NB4 (cell line): ENCODE data around the gene SCYGR1.

Experiments used
- POLR2A ChIP-seq: IDR thresholded peaks from 2 replicates; pipeline ENCODE4 v1.6.1; 2011; ENCODE audit warnings: mild to moderate bottlenecking; ENCODE audit not compliant: insufficient read length; ENCODE audit errors: extremely low read depth
- TF ChIP-seq, protein P1 (sequence below): IDR thresholded peaks from one replicate; pipeline ENCODE4 v1.5.1; 2012; ENCODE audit warnings: low read depth, low read length

DNA sequence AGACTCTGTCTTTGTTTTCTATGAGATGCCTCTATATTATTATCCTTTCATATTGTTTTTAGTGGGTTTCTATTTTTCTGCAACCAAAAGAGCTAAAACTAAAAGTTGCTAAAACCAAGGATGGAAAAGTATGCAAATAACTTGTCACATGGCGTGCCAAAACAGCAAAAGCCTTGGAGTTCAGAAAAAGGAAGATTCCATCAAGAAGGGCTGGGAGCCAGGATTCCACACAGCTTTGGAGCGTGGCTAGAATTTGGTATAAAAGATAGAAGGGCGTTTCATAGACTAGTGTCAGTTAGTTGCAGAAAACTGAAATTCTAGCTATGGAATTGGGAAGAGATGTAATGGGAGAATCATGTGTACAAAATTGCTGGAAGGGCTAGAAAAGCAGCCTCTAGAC lies 4.1 kb downstream of the SCYGR1 start:
- TF ChIP-seq, protein P1, sequence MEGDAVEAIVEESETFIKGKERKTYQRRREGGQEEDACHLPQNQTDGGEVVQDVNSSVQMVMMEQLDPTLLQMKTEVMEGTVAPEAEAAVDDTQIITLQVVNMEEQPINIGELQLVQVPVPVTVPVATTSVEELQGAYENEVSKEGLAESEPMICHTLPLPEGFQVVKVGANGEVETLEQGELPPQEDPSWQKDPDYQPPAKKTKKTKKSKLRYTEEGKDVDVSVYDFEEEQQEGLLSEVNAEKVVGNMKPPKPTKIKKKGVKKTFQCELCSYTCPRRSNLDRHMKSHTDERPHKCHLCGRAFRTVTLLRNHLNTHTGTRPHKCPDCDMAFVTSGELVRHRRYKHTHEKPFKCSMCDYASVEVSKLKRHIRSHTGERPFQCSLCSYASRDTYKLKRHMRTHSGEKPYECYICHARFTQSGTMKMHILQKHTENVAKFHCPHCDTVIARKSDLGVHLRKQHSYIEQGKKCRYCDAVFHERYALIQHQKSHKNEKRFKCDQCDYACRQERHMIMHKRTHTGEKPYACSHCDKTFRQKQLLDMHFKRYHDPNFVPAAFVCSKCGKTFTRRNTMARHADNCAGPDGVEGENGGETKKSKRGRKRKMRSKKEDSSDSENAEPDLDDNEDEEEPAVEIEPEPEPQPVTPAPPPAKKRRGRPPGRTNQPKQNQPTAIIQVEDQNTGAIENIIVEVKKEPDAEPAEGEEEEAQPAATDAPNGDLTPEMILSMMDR = no peak
- no peak for TF ChIP-seq POLR2A
